Measurements from ENCODE around the gene SEPTIN12.

The SEPTIN12 gene

GRCh38 chr16:4783951-4784336 is 4.2 kb downstream of the SEPTIN12 start:
- DNase-seq, result no peak

GRCh38 chr16:4783251-4783950 is 4.7 kb downstream of the SEPTIN12 start:
- DNase-seq, result no peak

GRCh38 chr16:4780235-4780634 is 7.9 kb downstream of the SEPTIN12 start:
- no peak for DNase-seq

GRCh38 chr16:4778050-4778392 is 10.1 kb downstream of the SEPTIN12 start:
- no peak for DNase-seq

GRCh38 chr16:4777339-4778049 is 10.7 kb downstream of the SEPTIN12 start:
- DNase-seq, result no peak

GRCh38 chr16:4776141-4776705 is 11.9 kb downstream of the SEPTIN12 start:
- no peak for DNase-seq

GRCh38 chr16:4775005-4775404 is 13.1 kb downstream of the SEPTIN12 start:
- DNase-seq, result no peak

GRCh38 chr16:4772351-4772750 is 15.8 kb downstream of the SEPTIN12 start:
- no peak for DNase-seq

- no peak for DNase-seq
These were observed 16.5 kb downstream of the SEPTIN12 start for GRCh38 chr16:4771646-4772045.

GRCh38 chr16:4769306-4769638 is 18.9 kb downstream of the SEPTIN12 start:
- DNase-seq, result no peak

- DNase-seq, result peak; percentile 91
These were observed 19.4 kb downstream of the SEPTIN12 start for GRCh38 chr16:4768549-4769305.

- no peak for DNase-seq
These were observed 20.1 kb downstream of the SEPTIN12 start for GRCh38 chr16:4767872-4768548.

GRCh38 chr16:4766875-4767628 is 21.1 kb downstream of the SEPTIN12 start, which contains the start of gene ZNF500:
ZNF500 (minus strand) TSS chr16:4767162; CDS start chr16:4765978, 1,184 bp downstream.
- DNase-seq, result peak; percentile 98

- DNase-seq, result no peak
These were observed 22.4 kb downstream of the SEPTIN12 start for GRCh38 chr16:4765511-4766474.

- no peak for DNase-seq
These were observed 24.4 kb downstream of the SEPTIN12 start for GRCh38 chr16:4763791-4764190.

- DNase-seq, result no peak
These were observed 25.9 kb downstream of the SEPTIN12 start for GRCh38 chr16:4762205-4762604.

- no peak for DNase-seq
These were observed 27.8 kb downstream of the SEPTIN12 start for GRCh38 chr16:4760221-4760910.

- DNase-seq, result no peak
These were observed 32.5 kb downstream of the SEPTIN12 start for GRCh38 chr16:4755687-4756086.

- DNase-seq, result no peak
These were observed 33.3 kb downstream of the SEPTIN12 start for GRCh38 chr16:4754865-4755264.

GRCh38 chr16:4753227-4753626 is 34.9 kb downstream of the SEPTIN12 start:
- no peak for DNase-seq
